HEK293T (cell line): ENCODE results near the gene RPL34.

Experiments used
- CTCF ChIA-PET: fragments of 350-600 bp; formaldehyde crosslinking; extraction: SDS; loops from one replicate; lab custom pipeline; 2021; ENCODE audit warnings: antibody characterized with exemption, inconsistent platforms; lab: Yijun Ruan, JAX
- POLR2A ChIA-PET: fragments of 350-600 bp; formaldehyde crosslinking; extraction: SDS; loops from one replicate; lab custom pipeline; 2020; ENCODE audit warnings: antibody characterized with exemption, inconsistent platforms; lab: Yijun Ruan, JAX
- DNase-seq: peaks from one replicate; pipeline ENCODE4 v3.0.0; 2012; ENCODE audit warnings: mixed read lengths; ENCODE audit errors: extremely low spot score
- ARNT ChIP-seq: fragments of 450-650 bp; IDR thresholded peaks from 2 replicates; pipeline ENCODE4 v1.6.1; 2017; ENCODE audit warnings: mild to moderate bottlenecking
- BHLHE40 ChIP-seq: fragments of 450-650 bp; IDR thresholded peaks from 2 replicates; pipeline ENCODE4 v1.6.1; 2016; ENCODE audit warnings: mild to moderate bottlenecking, moderate library complexity, borderline replicate concordance
- CTBP1 ChIP-seq: fragments of 450-650 bp; IDR thresholded peaks from 2 replicates; pipeline ENCODE4 v1.6.1; 2016; ENCODE audit warnings: borderline replicate concordance
- ELF4 ChIP-seq: fragments of 450-650 bp; IDR thresholded peaks from 2 replicates; pipeline ENCODE4 v1.6.1; 2017; ENCODE audit warnings: antibody characterized with exemption
- FOXA1 ChIP-seq: fragments of 450-650 bp; IDR thresholded peaks from 2 replicates; pipeline ENCODE4 v1.6.1; 2016; ENCODE audit warnings: mild to moderate bottlenecking
- FOXK2 ChIP-seq: fragments of 450-650 bp; IDR thresholded peaks from 2 replicates; pipeline ENCODE4 v1.6.1; 2016; ENCODE audit warnings: mild to moderate bottlenecking
- FOXM1 ChIP-seq: fragments of 450-650 bp; IDR thresholded peaks from 2 replicates; pipeline ENCODE4 v1.6.1; 2017; ENCODE audit warnings: mild to moderate bottlenecking, borderline replicate concordance
- HDGF ChIP-seq: fragments of 450-650 bp; IDR thresholded peaks from 2 replicates; pipeline ENCODE4 v1.6.1; 2017; ENCODE audit warnings: antibody characterized with exemption, borderline replicate concordance
- L3MBTL2 ChIP-seq: fragments of 450-650 bp; conservative IDR thresholded peaks from 2 replicates; pipeline ENCODE4 v1.6.1; 2016; ENCODE audit warnings: mild to moderate bottlenecking
- LEF1 ChIP-seq: fragments of 450-650 bp; IDR thresholded peaks from 2 replicates; pipeline ENCODE4 v1.6.1; 2017; ENCODE audit warnings: mild to moderate bottlenecking, borderline replicate concordance
- NFRKB ChIP-seq: fragments of 450-650 bp; IDR thresholded peaks from 2 replicates; pipeline ENCODE4 v1.6.1; 2016; ENCODE audit warnings: mild to moderate bottlenecking, moderate library complexity
- SP1 ChIP-seq: fragments of 450-650 bp; IDR thresholded peaks from 2 replicates; pipeline ENCODE4 v1.6.1; 2017
- SUZ12 ChIP-seq: fragments of 450-650 bp; IDR thresholded peaks from 2 replicates; pipeline ENCODE4 v1.6.1; 2016; ENCODE audit warnings: mild to moderate bottlenecking
- TARDBP ChIP-seq: fragments of 450-650 bp; IDR thresholded peaks from 2 replicates; pipeline ENCODE4 v1.6.1; 2016
- ZNF384 ChIP-seq: fragments of 450-650 bp; IDR thresholded peaks from 2 replicates; pipeline ENCODE4 v1.6.1; 2016
- TF ChIP-seq, protein P1 (sequence below): fragments of 450-650 bp; IDR thresholded peaks from 2 replicates; pipeline ENCODE4 v1.6.1; 2016

The RPL34 gene

DNA sequence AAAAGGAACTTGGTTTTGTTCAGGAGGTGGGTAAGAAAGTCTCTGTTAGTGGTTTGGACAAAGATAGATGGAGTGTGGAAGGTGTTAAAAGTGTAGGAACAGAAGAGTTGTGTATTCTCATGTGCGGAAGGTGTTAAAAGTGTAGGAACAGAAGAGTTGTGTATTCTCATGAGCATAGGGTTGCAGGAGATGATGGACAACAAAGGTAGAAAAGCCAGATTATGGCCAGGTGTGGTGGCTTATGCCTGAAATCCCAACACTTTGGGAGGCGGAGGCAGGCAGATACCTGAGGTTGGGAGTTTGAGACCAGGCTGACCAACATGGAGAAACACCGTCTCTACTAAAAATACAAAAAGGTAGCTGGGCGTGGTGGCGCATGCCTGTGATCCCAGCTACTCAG, 2.5 kb downstream of the RPL34 start:
- ChIA-PET POLR2A (no interaction called here), CTCF (no interaction called here)
- no peak for DNase-seq
- TF ChIP-seq ARNT (no peak), CTBP1 (no peak), FOXM1 (no peak), LEF1 (no peak), HDGF (no peak), ELF4 (no peak), FOXA1 (no peak), BHLHE40 (no peak), L3MBTL2 (no peak), FOXK2 (no peak), ZNF384 (no peak)
- TF ChIP-seq, protein P1, sequence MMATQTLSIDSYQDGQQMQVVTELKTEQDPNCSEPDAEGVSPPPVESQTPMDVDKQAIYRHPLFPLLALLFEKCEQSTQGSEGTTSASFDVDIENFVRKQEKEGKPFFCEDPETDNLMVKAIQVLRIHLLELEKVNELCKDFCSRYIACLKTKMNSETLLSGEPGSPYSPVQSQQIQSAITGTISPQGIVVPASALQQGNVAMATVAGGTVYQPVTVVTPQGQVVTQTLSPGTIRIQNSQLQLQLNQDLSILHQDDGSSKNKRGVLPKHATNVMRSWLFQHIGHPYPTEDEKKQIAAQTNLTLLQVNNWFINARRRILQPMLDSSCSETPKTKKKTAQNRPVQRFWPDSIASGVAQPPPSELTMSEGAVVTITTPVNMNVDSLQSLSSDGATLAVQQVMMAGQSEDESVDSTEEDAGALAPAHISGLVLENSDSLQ, result no peak

DNA sequence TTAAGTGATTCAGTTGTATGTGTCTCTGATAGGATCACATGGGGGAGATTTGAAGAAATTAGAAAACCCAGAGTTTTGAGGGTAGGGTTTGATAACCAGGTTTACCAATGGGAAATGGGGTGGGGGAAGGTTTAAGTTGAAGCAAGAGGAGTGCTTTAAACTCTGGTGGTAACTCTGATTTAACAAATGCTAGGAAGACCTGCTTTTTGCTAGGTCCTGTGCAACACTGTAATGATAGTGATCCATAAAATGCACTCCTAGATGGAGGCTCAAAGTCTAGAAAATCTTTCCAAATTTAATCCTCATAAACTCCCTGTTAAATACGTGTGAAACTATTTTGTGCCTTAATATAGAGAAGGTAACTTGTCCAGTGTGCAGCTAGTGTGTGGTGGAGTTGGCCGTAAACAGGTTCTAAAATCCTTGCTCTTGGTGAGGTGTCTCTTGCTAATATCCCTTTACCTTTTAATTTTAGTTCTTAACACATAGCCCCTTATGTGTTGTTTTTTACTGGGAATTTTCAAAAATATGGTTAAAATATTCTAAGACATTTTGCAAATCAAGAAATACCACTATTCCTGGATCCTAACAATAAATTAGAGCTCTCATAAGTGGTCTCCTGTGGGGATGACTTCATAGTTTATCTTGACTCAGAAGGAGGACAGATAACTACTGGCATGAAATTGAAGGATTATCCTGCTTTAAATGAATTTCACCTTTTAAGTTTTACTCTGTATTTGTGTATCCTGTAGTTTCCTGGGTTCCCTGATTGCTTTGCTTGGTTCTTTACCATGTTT, 4.1 kb downstream of the RPL34 start:
- POLR2A ChIA-PET, result no interaction called here
- TF ChIP-seq ELF4 (no peak), ARNT (no peak), NFRKB (no peak), SP1 (no peak), BHLHE40 (no peak), FOXA1 (no peak), TARDBP (no peak), SUZ12 (no peak), L3MBTL2 (no peak)
- TF ChIP-seq, protein P1, result no peak
- CTCF ChIA-PET, result no interaction called here
- no peak for DNase-seq

DNA sequence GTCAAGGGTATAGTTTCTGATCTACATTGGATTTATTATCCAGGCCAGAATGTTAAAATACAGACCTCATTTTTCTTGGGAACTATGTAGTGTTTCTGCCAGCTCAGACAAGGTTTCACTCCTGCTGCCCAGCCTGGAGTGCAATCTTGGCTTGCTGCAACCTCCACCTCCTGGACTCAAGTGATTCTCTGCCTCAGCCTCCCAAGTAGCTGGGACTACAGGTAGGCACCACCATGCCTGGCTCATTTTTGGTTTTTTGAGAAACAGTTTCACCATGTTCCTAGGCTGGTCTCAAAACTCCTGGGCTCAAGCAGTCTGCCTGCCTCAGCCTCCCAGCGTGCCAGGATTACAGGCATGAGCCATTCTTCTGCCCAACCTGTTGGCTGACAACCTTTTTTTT, 5.7 kb downstream of the RPL34 start:
- ChIA-PET POLR2A (no interaction called here), CTCF (no interaction called here)
- DNase-seq, result no peak
- TF ChIP-seq NFRKB (no peak), TARDBP (no peak)

DNA sequence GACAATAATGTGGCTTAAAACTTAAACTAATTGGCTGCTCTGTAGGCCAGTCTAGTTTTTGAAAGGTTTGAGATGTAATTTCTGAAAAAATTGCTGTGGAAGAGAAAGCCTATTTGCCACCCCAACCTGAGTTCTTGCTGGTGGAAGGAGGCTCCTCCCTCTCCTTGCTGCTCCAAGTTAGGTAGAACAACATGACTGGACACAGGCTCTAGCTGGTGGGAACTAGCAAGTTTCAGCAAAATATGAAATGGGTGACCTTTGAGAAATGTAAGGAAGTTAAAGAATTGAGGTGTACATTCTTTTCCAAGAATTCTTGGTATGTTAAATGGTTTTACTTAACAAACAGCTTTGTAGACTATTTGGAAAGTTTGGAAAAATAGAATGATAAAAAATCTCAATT, 8.0 kb downstream of the RPL34 start:
- POLR2A ChIA-PET, result no interaction called here
- CTCF ChIA-PET, result interaction anchor here (0.6 kb wide), 1 partner anchor 93 kb away, joined by 4 read pairs; no protein-coding TSS in a partner anchor

DNA sequence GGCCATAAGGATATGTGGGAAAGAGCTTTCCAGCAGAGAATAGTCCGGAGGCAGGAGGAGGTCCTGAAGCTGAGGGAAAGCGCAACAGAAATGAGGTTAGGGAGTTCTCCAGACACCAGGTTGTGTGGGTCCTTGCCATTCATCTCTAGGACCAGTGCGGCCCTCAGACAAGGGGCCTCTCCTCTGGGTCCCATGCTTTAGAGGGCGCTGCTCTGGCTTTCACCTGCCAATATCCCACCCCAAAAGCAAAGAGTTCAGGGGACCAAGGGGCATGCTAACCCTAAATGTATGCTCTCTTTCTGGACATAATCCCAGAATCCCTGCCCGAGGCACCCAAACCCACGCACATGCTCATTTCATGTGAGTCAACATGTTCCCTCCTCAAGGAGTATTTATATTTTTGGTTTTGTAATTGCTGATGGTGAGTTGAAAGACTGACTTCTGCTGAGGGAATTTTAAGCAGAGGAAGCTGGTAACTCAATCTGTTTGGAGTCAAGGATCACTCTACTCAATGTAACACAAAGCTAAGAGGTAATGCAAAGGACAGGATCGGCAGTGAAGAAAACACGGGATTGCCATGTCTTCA, 14.8 kb downstream of the RPL34 start:
- ChIA-PET CTCF (interaction anchor here (1.6 kb wide), 1 partner anchor 15 kb away, joined by 4 read pairs; the partner anchor contains the start of gene OSTC), POLR2A (interaction anchor here (3.1 kb wide), 1 partner anchor 15 kb away, joined by 10 read pairs; the partner anchor contains the start of gene OSTC)
- DNase-seq, result no peak
- no peak for TF ChIP-seq BHLHE40
- TF ChIP-seq ARNT, result no peak

More for the DNA sequence above, 8.0 kb downstream of the RPL34 start:
- TF ChIP-seq LEF1 (no peak), FOXM1 (no peak), BHLHE40 (no peak), FOXA1 (no peak)
- no peak for DNase-seq

DNA sequence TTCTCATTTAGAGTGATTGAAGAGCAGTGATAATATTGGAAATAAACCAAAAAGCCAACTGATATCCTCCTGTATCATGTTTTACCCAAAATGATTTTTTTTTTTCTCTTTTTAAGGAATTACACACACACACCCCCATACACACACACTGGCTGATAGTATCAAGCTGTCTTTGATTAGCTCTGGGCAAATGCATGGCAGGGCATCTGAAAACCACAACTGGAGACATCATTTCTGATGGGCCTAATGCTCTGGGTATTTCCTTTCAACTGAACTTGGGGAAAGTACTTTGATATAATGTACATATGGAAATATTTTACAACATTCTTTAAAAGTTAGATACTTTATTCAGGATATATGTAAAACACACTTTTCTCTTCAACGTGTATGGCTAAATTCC, 15.9 kb downstream of the RPL34 start:
- CTCF ChIA-PET, result interaction anchor here (1.6 kb wide), 1 partner anchor 14 kb away, joined by 4 read pairs; the partner anchor contains the start of gene OSTC
- no peak for DNase-seq
- POLR2A ChIA-PET, result interaction anchor here (3.1 kb wide), 1 partner anchor 14 kb away, joined by 10 read pairs; the partner anchor contains the start of gene OSTC
- TF ChIP-seq BHLHE40 (no peak), SP1 (no peak), FOXM1 (no peak), LEF1 (no peak)

DNA sequence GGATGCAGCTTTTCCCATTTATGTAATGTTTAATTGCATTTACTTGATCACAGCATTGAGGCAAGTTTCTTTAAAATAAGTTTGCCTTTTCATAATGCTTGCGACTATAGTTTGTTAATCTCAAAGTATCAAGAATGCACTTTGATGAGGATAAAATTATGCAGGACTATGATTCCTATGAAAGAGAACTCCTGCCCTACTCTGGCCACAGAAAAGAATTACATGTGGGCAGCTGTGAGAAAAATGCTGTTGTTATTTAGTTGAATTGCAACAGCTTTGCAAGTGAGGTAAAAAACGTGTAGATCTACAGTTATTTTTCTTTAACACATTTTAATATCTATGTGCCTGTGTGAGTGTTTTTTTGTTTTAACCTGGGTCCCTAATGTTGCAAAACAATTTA, 17.5 kb downstream of the RPL34 start:
- TF ChIP-seq FOXA1, result no peak
- no peak for TF ChIP-seq LEF1
- TF ChIP-seq, protein P1, result no peak
- no peak for TF ChIP-seq SUZ12
- TF ChIP-seq ARNT, result no peak
- no peak for TF ChIP-seq HDGF
- no peak for TF ChIP-seq CTBP1
- TF ChIP-seq TARDBP, result no peak
- no peak for TF ChIP-seq L3MBTL2
- no peak for TF ChIP-seq FOXK2
- DNase-seq, result no peak
- CTCF ChIA-PET, result interaction anchor here (0.6 kb wide), 1 partner anchor 65 kb away, joined by 3 read pairs; no protein-coding TSS in a partner anchor
- POLR2A ChIA-PET, result interaction anchor here (3.1 kb wide), 1 partner anchor 12 kb away, joined by 10 read pairs; the partner anchor contains the start of gene OSTC
